Activated CD4-positive, alpha-beta memory T cell treated with anti-CD3 and anti-CD28 coated beads for 36 hours (primary cell): ENCODE results near the gene G0S2. TPM values are rescaled to one million over a fixed set of nuclear protein-coding genes. Genes with fewer than 3 reads are reported as not detected.
A peak's percentile ranks its signal among the peaks of the same experiment; 100 is the strongest.

Experiments used
- CTCF ChIA-PET: fragments of 350-600 bp; sonication (Branson Sonifier 250); formaldehyde crosslinking; loops from one replicate; lab custom pipeline; 2021; ENCODE audit warnings: antibody characterized with exemption, inconsistent platforms; lab: Charles Lee
- POLR2A ChIA-PET: fragments of 350-600 bp; sonication (Branson Sonifier 250); formaldehyde crosslinking; loops from one replicate; lab custom pipeline; 2021; ENCODE audit warnings: antibody characterized with exemption; lab: Charles Lee
- DNase-seq: peaks from one replicate; pipeline ENCODE4 v3.0.0-alpha.2; 2020
- H3K27ac Mint-ChIP-seq: one replicate; pipeline ENCODE4 v1.8.0; 2021; ENCODE audit warnings: mixed read lengths
- H3K27me3 Mint-ChIP-seq: one replicate; pipeline ENCODE4 v1.8.0; 2021; ENCODE audit warnings: mixed read lengths
- H3K36me3 Mint-ChIP-seq: one replicate; pipeline ENCODE4 v1.8.0; 2021; ENCODE audit warnings: mixed read lengths
- H3K4me1 Mint-ChIP-seq: one replicate; pipeline ENCODE4 v1.8.0; 2021; ENCODE audit warnings: low read depth, mixed read lengths
- H3K4me3 Mint-ChIP-seq: one replicate; pipeline ENCODE4 v1.8.0; 2021; ENCODE audit warnings: mild to moderate bottlenecking, mixed read lengths
- H3K9me3 Mint-ChIP-seq: one replicate; pipeline ENCODE4 v1.8.0; 2021; ENCODE audit warnings: mixed read lengths
- intact Hi-C: fragments of 100-400 bp; cut with micrococcal nuclease; formaldehyde crosslinking; loops from one replicate; pipeline ENCODE4 v1.15.1; 2023
- total RNA-seq, 2 experiments: library from RNA; stranded (reverse); gene quantifications; one replicate each; pipeline ENCODE4 v1.2.3, GENCODE V29; 2021

The G0S2 gene
- total RNA-seq, 2 experiments from 2014 or later: 92.7 to 93.1 TPM

GRCh38 chr1:209721323-209721722, 46.1 kb downstream of the G0S2 start:
- Mint-ChIP-seq H3K4me1 (peaks cover 69% of the 10 kb centered on the region), H3K27ac (peak overlapping the region; percentile 96), H3K27me3 (no peaks in the 10 kb centered on the region), H3K9me3 (peaks cover 5% of the 10 kb centered on the region), H3K36me3 (peaks cover 6% of the 10 kb centered on the region), H3K4me3 (no peak overlapping the region)
- intact Hi-C loops: no loop called here
- POLR2A ChIA-PET: interaction anchor here (0.6 to 1.2 kb wide), 5 partner anchors 16 to 70 kb away, joined by 3 to 4 read pairs (median 3); partner anchors contain the start of gene TRAF3IP3
- CTCF ChIA-PET: interaction anchor here (0.6 to 0.8 kb wide), 3 partner anchors 34 to 334 kb away, joined by 3 to 5 read pairs (median 4); no protein-coding TSS in a partner anchor
- no peak for DNase-seq

- peaks cover 74% of the 10 kb centered on the region for H3K4me1 Mint-ChIP-seq
- no peak for DNase-seq
- POLR2A ChIA-PET: interaction anchor here (1.0 to 3.6 kb wide), 6 partner anchors 10 to 28 kb away, joined by 3 to 24 read pairs (median 8); partner anchors contain the start of gene HSD11B1
- H3K27ac Mint-ChIP-seq: peak overlapping the region; percentile 96
- H3K36me3 Mint-ChIP-seq: peaks cover 7% of the 10 kb centered on the region
- H3K9me3 Mint-ChIP-seq: peaks cover 5% of the 10 kb centered on the region
- H3K27me3 Mint-ChIP-seq: no peaks in the 10 kb centered on the region
- CTCF ChIA-PET: interaction anchor here (1.8 to 4.7 kb wide), 5 partner anchors 12 to 45 kb away, joined by 4 to 29 read pairs (median 5); no protein-coding TSS in a partner anchor
- no peak overlapping the region for H3K4me3 Mint-ChIP-seq
- intact Hi-C loops: no loop called here
Measured at GRCh38 chr1:209723265-209723664, 48.1 kb downstream of the G0S2 start.

- Mint-ChIP-seq H3K36me3 (peaks cover 7% of the 10 kb centered on the region), H3K27ac (peak overlapping the region; percentile 96), H3K4me1 (peaks cover 74% of the 10 kb centered on the region), H3K4me3 (peak overlapping the region; percentile 54), H3K9me3 (peaks cover 5% of the 10 kb centered on the region), H3K27me3 (no peaks in the 10 kb centered on the region)
- ChIA-PET POLR2A (interaction anchor here (0.8 to 3.6 kb wide), 11 partner anchors 10 to 45 kb away, joined by 3 to 24 read pairs (median 3); partner anchors contain the start of gene HSD11B1), CTCF (interaction anchor here (0.9 to 4.7 kb wide), 11 partner anchors 11 to 117 kb away, joined by 3 to 29 read pairs (median 5); partner anchors contain the start of gene HSD11B1)
- DNase-seq: peak; percentile 79
- intact Hi-C loops: loop anchor here (1.0 to 2.0 kb wide), 5 partner anchors 9 to 45 kb away; no protein-coding TSS in a partner anchor
Measured at GRCh38 chr1:209723756-209724693, 48.8 kb downstream of the G0S2 start.

Other genes with a start within 250 kb of the G0S2 start
- under 1 TPM; 0.69 to 0.94 TPM for gene CAMK1G, start 91.7 kb upstream of the G0S2 start, total RNA-seq
- 10 to 100 TPM; 14.6 to 14.7 TPM for gene LAMB3, start 23.0 kb upstream of the G0S2 start, total RNA-seq
- 10 to 100 TPM; 22.4 to 23.9 TPM for gene HSD11B1, start 29.4 kb downstream of the G0S2 start, total RNA-seq
- 100 to 1,000 TPM; 212 to 217 TPM for gene TRAF3IP3, start 80.6 kb downstream of the G0S2 start, total RNA-seq
- 1 to 10 TPM; 3.5 to 3.9 TPM for gene C1orf74, start 109.1 kb downstream of the G0S2 start, total RNA-seq
- gene IRF6, start 130.7 kb downstream of the G0S2 start, total RNA-seq: under 1 TPM; 0.07 to 0.31 TPM
- gene UTP25, start 152.6 kb downstream of the G0S2 start, total RNA-seq: 1 to 10 TPM; 6.6 to 7.1 TPM